ENCODE measurements around the gene OR10H2. TPM values are rescaled to one million over a fixed set of nuclear protein-coding genes. Genes with fewer than 3 reads are reported as not detected.

Gene OR10H2
- total and polyA plus RNA-seq, 7 experiments from 2014 or later: not detected

- Histone ChIP-seq H3K4me3 (ENCODE audit: low read length) (no peak overlapping the region), H3K27me3 (ENCODE audit: control insufficient read depth in 2 of 2, insufficient read depth in 2 of 2, low read length in 2 of 2) (peaks cover 0 to 4% of the 10 kb centered on the region in 2 donors), H3K27ac (ENCODE audit: low read depth, low read length) (no peak overlapping the region), H3K9me3 (ENCODE audit: control insufficient read depth in 2 of 3, low read length in 3 of 3) (no peaks in the 10 kb centered on the region), H3K36me3 (ENCODE audit: control insufficient read depth in 2 of 3, insufficient read depth in 3 of 3, low read length in 3 of 3) (no peaks in the 10 kb centered on the region), H3K4me1 (ENCODE audit: control insufficient read depth in 2 of 2, insufficient read depth in 2 of 2, low read length in 2 of 2) (no peaks in the 10 kb centered on the region)
- Mint-ChIP-seq H3K36me3 (no peaks in the 10 kb centered on the region), H3K4me3 (no peak overlapping the region), H3K27me3 (peaks cover 0 to 57% (median 44%) of the 10 kb centered on the region in 5 donors), H3K9me3 (peaks cover 0 to 11% (median 0%) of the 10 kb centered on the region in 11 donors), H3K27ac (no peak overlapping the region), H3K4me1 (no peaks in the 10 kb centered on the region)
- no peak for ATAC-seq
- POLR2A ChIA-PET: no interaction called here
- CTCF ChIA-PET: no interaction called here
- intact Hi-C loops (cut with micrococcal nuclease): no loop called here
- DNase-seq: no peak
Measured at GRCh38 chr19:15696654-15697194, 31.1 kb upstream of the OR10H2 start.

- H3K27me3 ChIP-seq (ENCODE audit: control insufficient read depth in 2 of 2, insufficient read depth in 2 of 2, low read length in 2 of 2): peaks cover 0 to 4% of the 10 kb centered on the region in 2 donors
- H3K4me1 Mint-ChIP-seq: no peaks in the 10 kb centered on the region
- ATAC-seq: no peak
- DNase-seq: no peak
- H3K36me3 ChIP-seq (ENCODE audit: control insufficient read depth in 2 of 3, insufficient read depth in 3 of 3, low read length in 3 of 3): no peaks in the 10 kb centered on the region
- H3K27ac Mint-ChIP-seq: no peak overlapping the region
- peaks cover 0 to 10% (median 5%) of the 10 kb centered on the region in 11 donors for H3K9me3 Mint-ChIP-seq
- H3K4me1 ChIP-seq (ENCODE audit: control insufficient read depth in 2 of 2, insufficient read depth in 2 of 2, low read length in 2 of 2): no peaks in the 10 kb centered on the region
- intact Hi-C loops (cut with micrococcal nuclease): no loop called here
- H3K27ac ChIP-seq (ENCODE audit: low read depth, low read length): no peak overlapping the region
- no peak overlapping the region for H3K4me3 ChIP-seq (ENCODE audit: low read length)
- ChIA-PET POLR2A (no interaction called here), CTCF (interaction anchor here (0.8 kb wide), 1 partner anchor 251 kb away, joined by 3 read pairs; no protein-coding TSS in a partner anchor)
- H3K4me3 Mint-ChIP-seq: no peak overlapping the region
- peaks cover 0 to 6% (median 0%) of the 10 kb centered on the region in 5 donors for H3K36me3 Mint-ChIP-seq
- H3K27me3 Mint-ChIP-seq: peaks cover 4 to 58% (median 49%) of the 10 kb centered on the region in 5 donors
- H3K9me3 ChIP-seq (ENCODE audit: control insufficient read depth in 2 of 3, low read length in 3 of 3): no peaks in the 10 kb centered on the region
Measured at GRCh38 chr19:15701757-15702533, 25.9 kb upstream of the OR10H2 start.

GRCh38 chr19:15702534-15702930 lies 25.3 kb upstream of the OR10H2 start:
- DNase-seq (peak in 2 of 9 donors; percentile 8 to 23), ATAC-seq (peak; percentile 76)
- no peaks in the 10 kb centered on the region for H3K4me1 Mint-ChIP-seq
- H3K27me3 Mint-ChIP-seq: peaks cover 4 to 60% (median 46%) of the 10 kb centered on the region in 5 donors
- intact Hi-C loops (cut with micrococcal nuclease): no loop called here
- no peaks in the 10 kb centered on the region for H3K27me3 ChIP-seq (ENCODE audit: control insufficient read depth in 2 of 2, insufficient read depth in 2 of 2, low read length in 2 of 2)
- H3K4me1 ChIP-seq (ENCODE audit: control insufficient read depth in 2 of 2, insufficient read depth in 2 of 2, low read length in 2 of 2): no peaks in the 10 kb centered on the region
- peaks cover 0 to 12% (median 5%) of the 10 kb centered on the region in 11 donors for H3K9me3 Mint-ChIP-seq
- H3K4me3 Mint-ChIP-seq: no peak overlapping the region
- H3K27ac Mint-ChIP-seq: no peak overlapping the region
- CTCF ChIA-PET: interaction anchor here (0.8 kb wide), 1 partner anchor 251 kb away, joined by 3 read pairs; no protein-coding TSS in a partner anchor
- H3K9me3 ChIP-seq (ENCODE audit: control insufficient read depth in 2 of 3, low read length in 3 of 3): no peaks in the 10 kb centered on the region
- POLR2A ChIA-PET: interaction anchor here (0.6 kb wide), 1 partner anchor 67 kb away, joined by 3 read pairs; no protein-coding TSS in a partner anchor
- no peak overlapping the region for H3K4me3 ChIP-seq (ENCODE audit: low read length)
- no peak overlapping the region for H3K27ac ChIP-seq (ENCODE audit: low read depth, low read length)
- peaks cover 0 to 6% (median 0%) of the 10 kb centered on the region in 5 donors for H3K36me3 Mint-ChIP-seq
- no peaks in the 10 kb centered on the region for H3K36me3 ChIP-seq (ENCODE audit: control insufficient read depth in 2 of 3, insufficient read depth in 3 of 3, low read length in 3 of 3)

- ATAC-seq (no peak), DNase-seq (no peak)
- Mint-ChIP-seq H3K36me3 (peaks cover 0 to 3% (median 0%) of the 10 kb centered on the region in 5 donors), H3K27me3 (peaks cover 6 to 53% (median 39%) of the 10 kb centered on the region in 5 donors), H3K4me1 (no peaks in the 10 kb centered on the region), H3K4me3 (no peak overlapping the region), H3K9me3 (peaks cover 0 to 13% (median 0%) of the 10 kb centered on the region in 11 donors), H3K27ac (no peak overlapping the region)
- intact Hi-C loops (cut with micrococcal nuclease): no loop called here
- no peaks in the 10 kb centered on the region for H3K9me3 ChIP-seq (ENCODE audit: control insufficient read depth in 2 of 3, low read length in 3 of 3)
- no peaks in the 10 kb centered on the region for H3K4me1 ChIP-seq (ENCODE audit: control insufficient read depth in 2 of 2, insufficient read depth in 2 of 2, low read length in 2 of 2)
- POLR2A ChIA-PET: no interaction called here
- no peaks in the 10 kb centered on the region for H3K36me3 ChIP-seq (ENCODE audit: control insufficient read depth in 2 of 3, insufficient read depth in 3 of 3, low read length in 3 of 3)
- H3K4me3 ChIP-seq (ENCODE audit: low read length): no peak overlapping the region
- peaks cover 0 to 4% of the 10 kb centered on the region in 2 donors for H3K27me3 ChIP-seq (ENCODE audit: control insufficient read depth in 2 of 2, insufficient read depth in 2 of 2, low read length in 2 of 2)
- H3K27ac ChIP-seq (ENCODE audit: low read depth, low read length): no peak overlapping the region
- CTCF ChIA-PET: no interaction called here
Measured at GRCh38 chr19:15714638-15715037, 13.2 kb upstream of the OR10H2 start.

GRCh38 chr19:15715642-15716041 lies 12.2 kb upstream of the OR10H2 start:
- H3K27ac ChIP-seq (ENCODE audit: low read depth, low read length): no peak overlapping the region
- ATAC-seq: no peak
- intact Hi-C loops (cut with micrococcal nuclease): no loop called here
- H3K36me3 ChIP-seq (ENCODE audit: control insufficient read depth in 2 of 3, insufficient read depth in 3 of 3, low read length in 3 of 3): no peaks in the 10 kb centered on the region
- H3K4me3 ChIP-seq (ENCODE audit: low read length): no peak overlapping the region
- ChIA-PET CTCF (no interaction called here), POLR2A (no interaction called here)
- Mint-ChIP-seq H3K36me3 (peaks cover 0 to 3% (median 0%) of the 10 kb centered on the region in 5 donors), H3K4me1 (no peaks in the 10 kb centered on the region), H3K4me3 (no peak overlapping the region), H3K27me3 (peaks cover 8 to 52% (median 37%) of the 10 kb centered on the region in 5 donors), H3K9me3 (peaks cover 0 to 13% (median 0%) of the 10 kb centered on the region in 11 donors), H3K27ac (no peak overlapping the region)
- no peaks in the 10 kb centered on the region for H3K9me3 ChIP-seq (ENCODE audit: control insufficient read depth in 2 of 3, low read length in 3 of 3)
- DNase-seq: no peak
- H3K27me3 ChIP-seq (ENCODE audit: control insufficient read depth in 2 of 2, insufficient read depth in 2 of 2, low read length in 2 of 2): peaks cover 0 to 4% of the 10 kb centered on the region in 2 donors
- no peaks in the 10 kb centered on the region for H3K4me1 ChIP-seq (ENCODE audit: control insufficient read depth in 2 of 2, insufficient read depth in 2 of 2, low read length in 2 of 2)

GRCh38 chr19:15717809-15718208 lies 10.0 kb upstream of the OR10H2 start:
- Mint-ChIP-seq H3K9me3 (peaks cover 0 to 9% (median 0%) of the 10 kb centered on the region in 11 donors), H3K27me3 (peaks cover 17 to 72% (median 53%) of the 10 kb centered on the region in 5 donors), H3K4me1 (peaks cover 0 to 5% (median 0%) of the 10 kb centered on the region in 7 donors), H3K27ac (no peak overlapping the region), H3K4me3 (no peak overlapping the region), H3K36me3 (peaks cover 0 to 3% (median 0%) of the 10 kb centered on the region in 5 donors)
- Histone ChIP-seq H3K27ac (ENCODE audit: low read depth, low read length) (no peak overlapping the region), H3K4me3 (ENCODE audit: low read length) (no peak overlapping the region), H3K36me3 (ENCODE audit: control insufficient read depth in 2 of 3, insufficient read depth in 3 of 3, low read length in 3 of 3) (no peaks in the 10 kb centered on the region), H3K9me3 (ENCODE audit: control insufficient read depth in 2 of 3, low read length in 3 of 3) (no peaks in the 10 kb centered on the region), H3K27me3 (ENCODE audit: control insufficient read depth in 2 of 2, insufficient read depth in 2 of 2, low read length in 2 of 2) (peaks cover 0 to 4% of the 10 kb centered on the region in 2 donors), H3K4me1 (ENCODE audit: control insufficient read depth in 2 of 2, insufficient read depth in 2 of 2, low read length in 2 of 2) (no peaks in the 10 kb centered on the region)
- ChIA-PET POLR2A (no interaction called here), CTCF (no interaction called here)
- DNase-seq (no peak), ATAC-seq (no peak)
- intact Hi-C loops (cut with micrococcal nuclease): no loop called here
